Measurements from ENCODE around the gene SAMHD1. TPM values are rescaled to one million over a fixed set of nuclear protein-coding genes. Genes with fewer than 3 reads are reported as not detected.

SAMHD1 gene
- total and polyA plus RNA-seq, 2 donors (not counting 3 experiments of a cell fraction or from before 2014, with no cell fraction given) = 13.7 to 27.5 TPM

GRCh38 chr20:36917240-36917639 is 34.3 kb downstream of the SAMHD1 start:
- no peak for DNase-seq (ENCODE audit: low read depth, low spot score)
- BruUV-seq (replicated peaks) = no TSS peak
- no peaks in the 10 kb centered on the region for H3K27me3 ChIP-seq (ENCODE audit: control insufficient read depth in 2 of 2, insufficient read depth in 2 of 2, low read length in 2 of 2)
- H3K4me3 ChIP-seq (replicated peaks in 1 of 3; ENCODE audit: insufficient read depth in 1 of 3, low read depth in 1 of 3, low read length in 3 of 3) = no peak overlapping the region
- ChIA-PET CTCF (interaction anchor here (0.8 kb wide), 1 partner anchor 14 kb away, joined by 3 read pairs; no protein-coding TSS in a partner anchor), POLR2A (no interaction called here)
- no peaks in the 10 kb centered on the region for H3K4me1 ChIP-seq (ENCODE audit: control insufficient read depth, extremely low read depth, insufficient read depth, low read length)
- TF ChIP-seq POLR2AphosphoS5 (IDR thresholded peaks at IDR 0.05; ENCODE audit: insufficient read depth, low read depth, low read length) (no peak), JUN (IDR thresholded peaks at IDR 0.05; ENCODE audit: borderline replicate concordance, insufficient read depth, insufficient read length, low read depth) (no peak), POLR2A (IDR thresholded peaks at IDR 0.05; ENCODE audit: low read depth, low read length) (no peak), CTCF (IDR thresholded peaks at IDR 0.05; ENCODE audit: extremely low read depth in 1 of 2, insufficient read depth in 1 of 2, low read depth in 1 of 2, low read length in 2 of 2) (no peak), GATA2 (IDR thresholded peaks at IDR 0.05; ENCODE audit: insufficient read depth, insufficient read length, low read depth, low read length) (no peak), MYC (IDR thresholded peaks at IDR 0.05; ENCODE audit: low read depth, low read length) (no peak), EZH2 (IDR thresholded peaks at IDR 0.05; ENCODE audit: borderline replicate concordance, low read depth, low read length, severe bottlenecking) (no peak), FOS (IDR thresholded peaks at IDR 0.05; ENCODE audit: borderline replicate concordance, insufficient read depth, low read length) (no peak)
- TF ChIP-seq, protein P1, sequence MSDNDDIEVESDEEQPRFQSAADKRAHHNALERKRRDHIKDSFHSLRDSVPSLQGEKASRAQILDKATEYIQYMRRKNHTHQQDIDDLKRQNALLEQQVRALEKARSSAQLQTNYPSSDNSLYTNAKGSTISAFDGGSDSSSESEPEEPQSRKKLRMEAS (IDR thresholded peaks at IDR 0.05; ENCODE audit: insufficient read depth, insufficient read length) = no peak
- no peaks in the 10 kb centered on the region for H3K9me3 ChIP-seq (replicated peaks; ENCODE audit: control insufficient read depth, insufficient read depth, low read length)
- H3K79me2 ChIP-seq (ENCODE audit: control insufficient read depth, insufficient read depth, low read length) = no peaks in the 10 kb centered on the region
- no peak overlapping the region for H3K27ac ChIP-seq (ENCODE audit: insufficient read depth, low read depth, low read length)
- H3K9me1 ChIP-seq (replicated peaks; ENCODE audit: control insufficient read depth, extremely low read depth, insufficient read depth, low read length) = no peaks in the 10 kb centered on the region
- intact Hi-C loops (cut with micrococcal nuclease) (no loop called here), dilution Hi-C loops (cut with MboI; ENCODE audit: extremely low pct_ligation_motif_present, low sequenced_read_pairs) (no loop called here)
- no peak overlapping the region for H3K4me2 ChIP-seq (ENCODE audit: insufficient read depth, low read length)
- no peak for FAIRE-seq
- H2AFZ ChIP-seq (ENCODE audit: low read depth, low read length) = no peak overlapping the region
- H4K20me1 ChIP-seq (replicated peaks; ENCODE audit: control insufficient read depth, extremely low read depth, insufficient read depth, low read length) = no peaks in the 10 kb centered on the region
- no peaks in the 10 kb centered on the region for H3K36me3 ChIP-seq (ENCODE audit: control insufficient read depth in 2 of 2, extremely low read depth in 1 of 2, insufficient read depth in 2 of 2, low read length in 2 of 2)
- H3K9ac ChIP-seq (replicated peaks; ENCODE audit: extremely low read depth, insufficient read depth, low read length) = no peak overlapping the region
